Uterus (tissue), 4 donors: ENCODE measurements around the gene CBFA2T3. TPM values are rescaled to one million over a fixed set of nuclear protein-coding genes. Genes with fewer than 3 reads are reported as not detected.

ENCODE experiments used
- DNase-seq, 2 donors: peaks; one replicate each; pipeline ENCODE4 v3.0.0-alpha.2; 2019 to 2020
- H3K27ac ChIP-seq, 2 donors: fragments of 200-600 bp; sonication (generic); 1 replicate in 1 of 2; 2 replicates in 1 of 2; pipeline ENCODE4 v1.5.1; 2016 to 2018
- H3K27me3 ChIP-seq, 2 donors: fragments of 200-600 bp; sonication (generic); one replicate each; pipeline ENCODE4 v1.5.1; 2018 to 2019; ENCODE audit warnings: control low read depth in 1 of 2
- H3K36me3 ChIP-seq, 2 donors: fragments of 200-600 bp; sonication (generic); one replicate each; pipeline ENCODE4 v1.5.1; 2019; ENCODE audit warnings: control low read depth in 1 of 2
- H3K4me1 ChIP-seq, 2 donors: fragments of 200-600 bp; sonication (generic); one replicate each; pipeline ENCODE4 v1.5.1; 2018 to 2019; ENCODE audit warnings: control low read depth in 1 of 2
- H3K4me3 ChIP-seq, 2 donors: fragments of 200-600 bp; sonication (generic); 1 replicate in 1 of 2; 2 replicates in 1 of 2; pipeline ENCODE4 v1.5.1; 2018 to 2019; ENCODE audit warnings: mild to moderate bottlenecking in 1 of 2
- H3K9me3 ChIP-seq, 2 donors: fragments of 200-600 bp; sonication (generic); one replicate each; pipeline ENCODE4 v1.5.1; 2019; ENCODE audit warnings: control low read depth in 1 of 2
- CTCF ChIP-seq, 4 experiments: fragments of 200-600 bp in 2 of 4; fragments of 450-650 bp in 2 of 4; sonication (generic) in 2 of 4; IDR thresholded peaks; one replicate each; pipeline ENCODE4 v1.5.1; 2016 to 2019; ENCODE audit warnings: antibody characterized with exemption in 4 of 4, mild to moderate bottlenecking in 2 of 4, moderate library complexity in 1 of 4
- POLR2A ChIP-seq, 2 donors: fragments of 450-650 bp; IDR thresholded peaks; one replicate each; pipeline ENCODE4 v1.6.1; 2016; ENCODE audit warnings: antibody characterized with exemption in 2 of 2, mild to moderate bottlenecking in 1 of 2, moderate library complexity in 1 of 2
- intact Hi-C: fragments of 100-400 bp; cut with DNase I; formaldehyde crosslinking; loops from one replicate; pipeline ENCODE4 v1.15.1; 2023; ENCODE audit warnings: low total_unique reads
- total RNA-seq, 4 donors: library from RNA; depleted of rRNA in 3 of 4; stranded (reverse); fragments of >200 nt in 3 of 4; gene quantifications; one replicate each; pipeline versions ENCODE4 v1.1.0 to v1.2.4, GENCODE V29; 2014 to 2023
- donor health status: DM: yes; HTN: yes; CAD: no.

Gene CBFA2T3
- total RNA-seq, 4 donors from 2014 or later, result under 0.01 to 12.1 (median 3.1) TPM

GRCh38 chr16:88913001-88913612 lies 63.9 kb downstream of the CBFA2T3 start:
- Histone ChIP-seq H3K4me3 (no peak overlapping the region), H3K27ac (no peak overlapping the region), H3K36me3 (no peaks in the 10 kb centered on the region), H3K9me3 (no peaks in the 10 kb centered on the region), H3K27me3 (no peaks in the 10 kb centered on the region), H3K4me1 (no peaks in the 10 kb centered on the region)
- intact Hi-C loops, result no loop called here
- DNase-seq, result no peak
- no peak for TF ChIP-seq POLR2A (IDR thresholded peaks at IDR 0.05)
- TF ChIP-seq CTCF (IDR thresholded peaks at IDR 0.05), result no peak

- intact Hi-C loops, result no loop called here
- no peak overlapping the region for H3K27ac ChIP-seq
- no peaks in the 10 kb centered on the region for H3K4me1 ChIP-seq
- H3K27me3 ChIP-seq, result no peaks in the 10 kb centered on the region
- no peak for DNase-seq
- no peak overlapping the region for H3K4me3 ChIP-seq
- TF ChIP-seq CTCF (IDR thresholded peaks at IDR 0.05) (no peak), POLR2A (IDR thresholded peaks at IDR 0.05) (no peak)
- H3K9me3 ChIP-seq, result no peaks in the 10 kb centered on the region
- no peaks in the 10 kb centered on the region for H3K36me3 ChIP-seq
Measured at GRCh38 chr16:88912556-88912955, 64.5 kb downstream of the CBFA2T3 start.

GRCh38 chr16:88911946-88912310 lies 65.1 kb downstream of the CBFA2T3 start:
- Histone ChIP-seq H3K9me3 (no peaks in the 10 kb centered on the region), H3K27ac (no peak overlapping the region), H3K36me3 (no peaks in the 10 kb centered on the region), H3K4me3 (no peak overlapping the region), H3K4me1 (no peaks in the 10 kb centered on the region), H3K27me3 (no peaks in the 10 kb centered on the region)
- no peak for TF ChIP-seq POLR2A (IDR thresholded peaks at IDR 0.05)
- TF ChIP-seq CTCF (IDR thresholded peaks at IDR 0.05), result no peak
- no peak for DNase-seq
- intact Hi-C loops, result no loop called here

- DNase-seq, result no peak
- TF ChIP-seq POLR2A (IDR thresholded peaks at IDR 0.05) (no peak), CTCF (IDR thresholded peaks at IDR 0.05) (no peak)
- no peaks in the 10 kb centered on the region for H3K9me3 ChIP-seq
- no peaks in the 10 kb centered on the region for H3K4me1 ChIP-seq
- H3K4me3 ChIP-seq, result no peak overlapping the region
- intact Hi-C loops, result no loop called here
- no peaks in the 10 kb centered on the region for H3K27me3 ChIP-seq
- no peaks in the 10 kb centered on the region for H3K36me3 ChIP-seq
- H3K27ac ChIP-seq, result peak overlapping the region in 1 of 2 donors; percentile 14
Measured at GRCh38 chr16:88911136-88911945, 65.7 kb downstream of the CBFA2T3 start.
